Ramos (cell line): ENCODE results near the gene MYMX.

Source experiments
- in situ Hi-C: fragments of 300-500 bp; cut with MboI; formaldehyde crosslinking; loops from one replicate; pipeline ENCODE4 v1.14.3; 2022; ENCODE audit warnings: low sequenced_read_pairs; ENCODE audit not compliant: unreplicated experiment

MYMX gene

DNA sequence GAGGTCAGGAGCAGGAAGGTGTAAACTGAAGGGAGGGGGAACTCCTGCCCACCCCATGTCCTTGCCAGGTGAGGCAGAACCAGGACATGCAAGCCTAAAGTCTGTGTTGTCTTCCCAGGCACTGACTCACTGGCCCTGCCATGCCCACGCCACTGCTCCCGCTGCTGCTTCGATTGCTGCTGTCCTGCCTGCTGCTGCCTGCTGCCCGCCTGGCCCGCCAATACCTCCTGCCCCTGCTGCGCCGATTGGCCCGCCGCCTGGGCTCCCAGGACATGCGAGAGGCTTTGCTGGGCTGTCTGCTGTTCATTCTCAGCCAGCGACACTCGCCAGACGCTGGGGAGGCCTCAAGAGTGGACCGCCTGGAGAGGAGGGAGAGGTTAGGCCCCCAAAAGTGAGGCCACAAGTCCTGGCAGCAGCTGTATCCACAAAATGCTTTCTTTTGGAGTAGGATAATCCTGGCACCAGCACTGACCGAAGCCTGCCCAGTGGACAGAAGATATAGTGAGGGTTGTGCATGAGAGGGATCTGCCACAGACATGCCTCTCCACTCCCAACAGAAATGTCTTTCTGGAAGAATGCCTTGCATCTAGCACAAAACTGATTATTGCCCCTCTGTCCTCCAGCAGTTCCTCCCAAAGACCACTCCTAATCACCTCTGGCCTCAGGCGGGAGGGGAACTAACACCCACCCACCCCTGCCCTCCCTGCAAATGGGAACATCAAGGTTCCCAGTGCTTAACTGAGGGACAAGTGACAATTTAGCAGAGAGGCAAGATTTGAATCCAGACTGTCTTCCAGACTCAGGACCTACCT, 812 bp downstream of the MYMX start:
- in situ Hi-C loops, result no loop called here

DNA sequence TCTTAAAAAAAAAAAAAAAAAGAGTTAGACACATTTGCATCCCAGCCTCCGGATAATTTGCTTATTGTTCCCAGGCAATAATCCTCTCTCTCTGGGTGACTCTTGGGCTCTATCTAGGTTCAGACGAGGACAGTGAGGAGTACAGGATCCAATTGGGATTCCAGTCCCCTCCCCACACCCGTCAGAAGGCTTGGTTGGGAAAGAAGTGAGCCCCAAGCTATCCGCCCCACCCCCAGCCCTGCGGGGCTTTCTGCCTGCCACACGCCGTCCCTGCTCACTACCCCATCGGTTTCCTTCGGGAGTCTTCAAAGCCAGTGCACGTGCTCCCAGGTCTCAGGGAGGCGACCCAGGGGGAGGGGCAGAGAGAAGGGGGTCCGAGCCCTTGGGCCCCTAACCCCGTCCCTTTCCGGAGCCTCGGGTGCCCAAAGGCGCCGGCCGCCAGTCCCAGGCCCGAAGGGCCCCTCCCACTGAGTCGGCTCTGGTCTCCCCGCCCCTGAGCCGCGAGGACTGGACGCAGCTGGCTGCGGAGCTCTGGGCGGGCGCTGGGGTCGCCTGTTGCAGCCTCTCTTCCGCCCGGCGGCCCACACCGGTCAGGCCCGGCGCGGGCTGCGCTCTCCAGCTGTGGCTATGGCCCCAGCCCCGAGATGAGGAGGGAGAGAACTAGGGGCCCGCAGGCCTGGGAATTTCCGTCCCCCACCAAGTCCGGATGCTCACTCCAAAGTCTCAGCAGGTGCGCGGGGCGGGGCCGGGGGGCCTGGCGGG, 2.5 kb downstream of the MYMX start:
- in situ Hi-C loops, result no loop called here

DNA sequence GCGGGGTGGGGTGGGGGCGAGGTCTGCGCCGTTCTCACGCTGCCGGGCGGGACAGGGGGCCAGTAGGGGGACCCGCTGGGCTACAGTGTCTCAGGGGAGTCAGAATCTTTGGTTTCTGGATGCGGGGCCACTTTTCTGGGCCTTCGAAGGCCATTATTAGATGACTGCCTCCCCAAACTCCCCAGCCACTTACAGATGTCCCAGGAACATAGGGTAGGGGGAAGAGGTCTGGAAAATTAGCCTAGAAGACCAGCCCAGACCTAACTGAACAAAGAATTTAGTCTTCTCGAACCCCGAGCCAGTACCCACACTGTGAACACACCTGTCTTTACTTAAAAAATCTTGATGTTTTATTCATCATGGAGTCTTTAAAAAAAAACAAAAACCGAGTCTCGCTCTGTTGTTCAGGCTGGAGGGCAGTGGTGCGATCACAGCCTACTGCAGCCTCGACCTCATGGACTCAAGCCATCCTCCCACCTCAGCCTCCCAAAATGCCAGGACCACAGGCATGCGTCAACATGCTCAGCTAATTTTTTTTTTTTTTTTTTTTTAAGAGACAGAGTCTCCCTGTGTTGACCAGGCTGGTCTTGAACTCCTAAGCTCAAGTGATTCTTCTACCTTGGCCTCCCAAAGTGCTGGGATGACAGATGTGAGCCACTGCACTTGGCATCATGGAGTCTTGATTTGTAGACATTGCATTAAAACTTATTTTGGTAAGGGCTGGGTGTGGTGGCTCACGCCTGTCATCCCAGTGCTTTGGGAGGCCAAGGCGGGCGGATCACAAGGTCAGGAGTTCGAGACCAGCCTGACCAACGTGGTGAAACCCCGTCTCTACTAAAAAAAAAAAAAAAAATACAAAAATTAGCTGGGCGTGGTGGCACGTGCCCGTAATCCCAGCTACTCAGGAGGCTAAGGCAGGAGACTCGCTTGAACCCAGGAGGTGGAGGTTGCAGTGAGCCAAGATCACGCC, 3.4 kb downstream of the MYMX start:
- in situ Hi-C loops, result no loop called here

DNA sequence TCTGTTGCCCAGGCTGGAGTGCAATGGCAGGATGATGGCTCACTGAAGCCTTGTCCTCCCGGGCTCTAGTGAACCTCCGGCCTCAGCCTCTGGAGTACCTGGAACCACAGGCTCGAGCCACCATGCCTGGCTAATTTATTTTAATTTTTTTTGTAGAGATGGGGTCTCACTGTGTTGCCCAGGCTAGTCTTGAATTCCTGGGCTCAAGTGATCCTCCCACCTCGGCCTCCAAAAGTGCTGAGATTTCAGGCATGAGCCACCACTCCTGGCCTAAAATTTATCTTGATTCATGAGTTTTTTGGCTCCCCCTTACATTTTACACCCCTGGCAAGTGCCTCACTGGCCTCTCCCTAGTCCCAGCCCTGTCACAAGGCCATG, 4.2 kb downstream of the MYMX start:
- in situ Hi-C loops, result no loop called here

DNA sequence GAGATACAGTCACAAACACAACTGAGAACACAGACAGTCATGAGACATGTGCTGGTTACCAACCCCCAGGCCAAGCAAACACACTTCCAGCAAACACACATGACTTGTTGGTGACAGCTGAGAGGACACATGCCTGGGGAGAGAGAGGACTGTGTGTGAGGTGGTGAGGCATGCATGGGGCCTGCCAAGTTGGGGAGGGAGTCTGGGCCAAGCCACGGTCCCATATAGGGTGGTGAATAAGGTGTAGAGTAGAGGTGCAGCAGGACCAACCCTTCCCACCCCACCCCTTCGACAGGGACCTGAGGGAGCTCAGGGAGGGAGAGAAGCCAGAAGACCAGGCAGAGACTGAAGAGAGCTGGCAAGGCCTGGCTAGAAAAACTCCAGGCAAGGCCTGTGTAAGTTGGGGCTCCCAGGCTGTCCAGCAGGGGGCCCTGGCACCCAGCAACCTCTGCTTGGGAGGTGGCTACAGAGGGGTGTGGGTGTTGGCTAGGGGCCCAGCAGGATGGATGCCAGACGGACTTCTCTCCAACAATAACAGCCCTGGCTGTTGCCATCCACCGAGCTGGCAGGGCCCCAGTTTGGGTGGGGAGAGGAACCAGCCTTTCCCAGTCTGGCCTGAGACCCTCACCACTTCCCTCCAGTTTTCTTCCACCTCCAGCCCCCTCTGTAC, 4.7 kb downstream of the MYMX start:
- in situ Hi-C loops, result no loop called here

DNA sequence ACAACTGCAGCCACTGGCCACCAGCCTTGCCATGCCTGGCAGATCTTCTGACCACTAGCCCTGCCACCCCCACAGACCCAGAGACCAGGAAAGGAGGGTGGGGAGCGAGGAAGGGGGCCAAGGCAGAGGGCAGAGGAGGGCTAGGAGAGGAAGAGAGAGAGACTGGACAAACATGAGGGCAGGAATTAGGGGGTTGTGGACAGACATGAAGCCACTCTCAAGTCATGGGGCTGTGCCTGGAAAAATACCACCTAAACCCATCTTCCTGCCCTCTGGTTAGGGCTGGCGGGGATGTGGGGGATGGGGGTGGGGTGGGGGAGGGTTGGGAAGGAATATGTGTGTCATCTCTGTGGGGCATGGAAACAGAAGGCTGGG, 5.2 kb downstream of the MYMX start:
- in situ Hi-C loops, result no loop called here

DNA sequence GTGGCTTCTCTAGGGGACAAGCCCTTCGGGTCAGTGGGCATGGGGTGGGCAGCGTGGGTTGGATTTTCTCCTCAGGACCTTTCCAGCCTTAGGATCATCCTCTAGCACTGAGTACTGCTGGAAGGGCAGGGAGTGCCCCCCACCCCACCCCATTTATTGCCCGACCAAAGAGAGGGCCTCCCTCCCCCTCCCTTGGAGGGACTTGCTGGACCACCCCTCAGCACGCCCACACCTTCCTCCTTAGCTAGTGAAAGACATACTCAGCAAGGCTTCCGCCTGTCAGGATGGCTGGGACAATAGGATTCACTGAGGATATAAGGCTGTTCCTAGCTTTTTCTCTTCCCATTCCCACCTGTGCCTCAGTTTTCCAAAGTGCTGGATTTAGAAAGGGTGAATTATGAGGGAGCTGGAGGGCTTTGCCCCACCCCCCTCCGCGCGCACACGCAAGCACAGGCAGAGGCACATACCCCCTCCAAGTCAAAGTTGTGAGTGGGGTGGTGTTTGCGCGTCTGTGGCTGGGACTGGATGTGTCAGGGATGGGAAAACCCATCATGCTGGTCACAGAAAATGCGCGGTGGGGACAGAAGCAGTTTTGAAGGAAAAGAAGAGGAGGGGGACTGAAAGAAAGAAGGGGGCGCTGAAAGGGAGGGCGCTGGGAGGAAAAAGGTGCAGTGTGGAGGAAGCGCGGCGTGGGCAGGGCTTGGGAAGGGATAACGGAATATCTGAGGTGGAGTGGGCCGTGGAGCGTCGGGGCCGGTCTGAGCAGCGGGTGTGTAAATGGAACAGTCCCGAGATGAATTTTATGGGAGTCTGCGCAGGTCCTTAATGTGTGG, 6.0 kb downstream of the MYMX start:
- in situ Hi-C loops, result no loop called here

DNA sequence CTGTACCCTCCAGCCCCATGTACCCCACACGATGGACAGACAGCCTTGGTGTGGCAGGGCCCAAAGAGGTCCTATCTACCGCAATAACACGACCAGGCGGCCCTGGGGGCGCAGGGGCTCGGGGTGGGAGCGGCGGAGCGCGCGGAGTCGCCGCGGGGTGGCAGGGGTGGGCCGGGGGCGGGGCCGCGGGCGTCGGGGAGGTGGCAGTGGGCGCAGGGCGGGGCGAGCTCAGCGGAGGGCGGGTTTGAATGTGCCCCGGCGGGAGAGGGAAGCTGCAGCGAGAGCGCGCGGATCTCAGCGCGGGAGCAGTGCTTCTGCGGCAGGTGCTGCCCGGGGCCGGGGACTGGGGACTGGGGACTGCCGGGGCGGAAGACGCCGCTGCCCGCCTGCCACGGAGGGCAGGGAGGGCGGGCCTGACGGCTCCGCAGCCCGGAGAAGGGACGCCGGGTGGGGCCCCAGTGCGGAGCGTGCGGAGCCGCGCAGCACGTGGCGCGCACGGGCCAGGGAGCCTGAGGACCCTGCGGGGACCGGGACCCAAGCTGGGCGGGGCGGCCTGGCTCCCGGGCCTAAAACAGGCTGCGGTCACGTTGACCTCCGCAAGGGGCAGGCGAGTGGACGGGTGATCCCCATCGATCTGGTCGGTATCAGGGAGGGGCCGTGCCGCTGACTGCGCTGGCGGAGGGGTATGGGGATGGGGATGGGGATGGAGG, 6.7 kb downstream of the MYMX start, which contains the start of gene SLC29A1:
SLC29A1 (plus strand) TSS at position 277 of the 710 bp plus-strand sequence. CDS start 3,719 bp downstream, outside the sequence.
- in situ Hi-C loops, result no loop called here

DNA sequence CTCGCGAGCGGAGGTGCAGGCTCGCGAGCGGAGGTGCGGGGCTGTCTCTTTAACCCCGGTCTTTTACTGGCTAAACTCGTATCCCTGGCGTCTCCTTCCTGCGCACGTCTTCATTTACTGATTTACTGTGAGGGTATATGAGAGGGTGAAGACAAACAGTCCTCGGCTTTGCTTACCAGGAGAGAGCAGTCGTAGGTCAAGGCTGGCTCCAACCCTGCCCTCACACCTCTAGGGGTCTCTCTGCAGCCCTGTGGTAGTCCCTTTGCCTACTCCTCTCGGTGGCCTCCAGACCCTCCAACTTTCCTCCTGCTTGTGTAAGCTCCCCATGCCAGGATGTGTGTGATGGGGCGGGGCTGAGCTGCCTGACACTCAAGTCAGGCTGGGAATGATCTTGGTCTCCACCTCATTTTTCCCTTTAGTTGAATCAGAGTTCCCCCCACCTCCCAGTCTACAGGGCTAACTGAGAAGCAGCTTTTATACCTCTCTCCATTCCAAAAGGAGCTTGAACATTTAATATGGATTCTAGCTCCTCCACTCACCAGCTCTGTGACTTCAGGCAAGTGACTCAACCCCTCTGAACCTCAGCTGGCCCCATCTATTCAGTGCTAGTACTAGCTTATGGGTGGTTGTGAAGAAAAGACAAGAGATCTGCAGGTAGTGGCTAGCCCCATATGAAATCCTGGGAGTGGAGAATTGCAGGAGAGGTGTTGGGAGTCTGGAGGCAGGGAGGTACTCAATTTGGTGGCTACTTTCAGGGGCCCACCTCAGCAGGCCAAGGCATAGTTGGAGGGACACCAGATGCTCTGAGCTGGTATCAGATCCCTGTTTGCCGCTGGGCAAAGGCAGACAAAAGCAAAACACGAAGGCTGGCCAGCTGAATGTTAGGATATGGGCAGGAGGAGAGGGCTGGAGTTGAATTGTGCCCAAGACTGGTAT, 7.6 kb downstream of the MYMX start:
- in situ Hi-C loops, result no loop called here

DNA sequence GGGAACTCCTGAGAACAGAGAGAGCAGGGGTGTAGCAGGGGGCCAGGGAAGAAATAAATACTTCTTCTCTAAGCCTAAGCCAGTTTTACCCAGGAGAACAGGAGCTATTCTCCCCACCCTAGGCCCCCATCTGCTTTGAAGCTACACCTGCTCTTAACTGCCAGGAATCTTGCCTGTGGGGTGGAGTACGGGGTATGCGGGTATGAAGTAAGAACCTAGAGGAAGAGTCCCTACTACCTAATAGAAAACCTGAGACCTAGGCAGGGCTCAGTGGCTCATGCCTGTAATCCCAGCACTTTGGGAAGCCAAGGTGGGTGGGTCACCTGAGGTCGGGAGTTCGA, 8.2 kb downstream of the MYMX start:
- in situ Hi-C loops, result no loop called here

DNA sequence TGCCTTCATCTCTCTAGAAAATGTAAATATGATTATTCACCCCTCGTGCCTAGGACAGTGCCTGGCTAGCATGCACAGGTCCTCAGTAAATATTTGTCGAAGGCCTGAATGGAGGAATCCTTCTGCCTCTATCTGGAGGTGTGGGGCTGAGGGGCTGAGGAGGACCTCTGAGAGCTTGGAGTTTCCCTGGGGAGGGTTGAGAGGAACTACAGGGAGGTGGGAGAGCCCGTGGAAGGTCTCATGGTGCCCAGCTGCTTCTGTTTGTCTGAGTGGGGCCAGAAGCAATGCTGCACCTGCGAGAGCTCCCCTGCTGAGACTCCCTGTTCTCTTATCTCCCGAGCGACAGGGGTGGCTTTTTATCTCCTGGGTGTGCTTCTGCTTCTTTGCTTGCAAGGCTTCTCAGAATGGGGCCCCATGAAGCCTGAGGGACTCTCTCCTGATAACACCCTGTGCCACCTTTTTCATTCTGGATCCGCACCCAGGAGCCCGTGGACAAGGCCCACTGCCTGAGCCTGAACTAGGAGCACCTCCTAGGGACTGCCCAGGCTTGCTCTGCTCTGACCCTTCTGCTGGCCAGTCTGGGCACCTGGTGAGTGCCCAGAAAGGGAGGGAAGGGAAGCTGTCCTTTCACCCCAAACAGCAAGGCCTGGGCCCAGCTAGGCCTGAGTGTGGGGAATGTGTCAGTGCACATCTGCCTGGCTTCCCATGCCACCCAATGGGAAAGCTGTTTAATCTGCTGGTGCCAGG, 9.0 kb downstream of the MYMX start:
- in situ Hi-C loops, result no loop called here

DNA sequence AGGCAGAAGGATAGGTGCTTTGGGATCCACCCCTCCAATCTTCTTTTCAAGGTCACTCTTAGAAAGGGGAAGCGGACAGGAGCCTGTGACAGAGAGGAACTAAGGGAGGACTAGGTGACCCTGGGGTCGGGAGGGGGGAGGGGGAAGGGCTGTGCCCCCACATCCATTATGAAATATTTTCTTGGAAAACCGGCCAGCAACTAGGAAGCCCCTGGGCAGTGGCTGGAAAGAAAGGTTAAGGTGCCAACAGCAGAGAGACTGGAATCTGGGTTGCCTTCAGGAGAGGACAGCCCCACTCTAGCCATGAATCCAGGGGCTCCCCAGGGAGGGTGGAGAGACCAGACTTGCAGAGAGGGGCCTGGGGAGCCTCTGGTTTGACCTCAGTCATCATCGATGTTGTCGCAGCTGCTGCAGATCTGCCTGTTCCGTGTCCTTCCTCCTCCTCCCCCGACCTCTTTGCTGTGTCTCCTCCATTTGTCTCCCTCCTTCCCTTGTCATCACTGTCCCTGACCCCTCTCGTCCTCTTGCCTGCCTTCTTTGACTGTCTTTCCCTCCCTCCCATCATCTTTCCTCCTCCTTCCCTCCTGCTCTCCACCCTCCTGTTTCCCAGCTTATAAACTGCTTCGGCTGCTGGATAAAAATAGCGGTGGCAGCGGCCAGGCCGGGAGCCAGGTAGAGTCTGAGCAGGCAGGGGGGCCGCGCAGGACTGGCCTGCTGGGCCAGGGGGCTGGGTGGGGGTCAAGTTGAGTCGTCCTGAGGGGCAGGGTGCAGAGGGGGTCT, 9.8 kb downstream of the MYMX start:
- in situ Hi-C loops, result no loop called here

DNA sequence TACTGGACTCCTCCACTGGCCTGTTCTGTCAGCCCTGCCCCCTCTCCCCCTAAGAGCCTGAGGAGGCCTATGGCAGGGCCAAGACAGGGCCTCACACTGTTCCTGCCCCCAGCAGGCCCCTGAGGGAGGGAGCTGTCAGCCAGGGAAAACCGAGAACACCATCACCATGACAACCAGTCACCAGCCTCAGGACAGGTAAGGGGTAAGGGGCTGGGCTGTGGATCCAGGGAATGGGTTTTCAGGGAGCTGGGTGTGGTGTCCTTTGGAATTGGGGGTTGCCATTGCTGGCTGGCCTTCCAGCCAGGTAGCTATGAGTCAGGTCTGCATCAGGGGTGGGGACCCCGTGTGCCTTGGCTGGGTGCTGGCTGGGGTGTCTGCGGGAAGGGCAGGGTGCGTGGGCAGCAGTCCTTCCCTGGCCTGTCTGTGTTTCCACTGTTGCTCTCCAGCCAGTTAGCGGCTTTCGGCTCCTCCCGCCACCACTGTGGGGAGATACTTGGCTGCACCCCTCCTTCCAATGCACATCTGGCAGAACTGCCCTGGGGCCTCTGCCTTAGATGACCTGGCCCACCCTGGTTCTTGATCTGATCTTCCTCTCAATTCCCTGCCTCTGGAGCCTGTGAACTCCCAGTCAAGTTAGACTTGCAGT, 10.5 kb downstream of the MYMX start:
- in situ Hi-C loops, result no loop called here

DNA sequence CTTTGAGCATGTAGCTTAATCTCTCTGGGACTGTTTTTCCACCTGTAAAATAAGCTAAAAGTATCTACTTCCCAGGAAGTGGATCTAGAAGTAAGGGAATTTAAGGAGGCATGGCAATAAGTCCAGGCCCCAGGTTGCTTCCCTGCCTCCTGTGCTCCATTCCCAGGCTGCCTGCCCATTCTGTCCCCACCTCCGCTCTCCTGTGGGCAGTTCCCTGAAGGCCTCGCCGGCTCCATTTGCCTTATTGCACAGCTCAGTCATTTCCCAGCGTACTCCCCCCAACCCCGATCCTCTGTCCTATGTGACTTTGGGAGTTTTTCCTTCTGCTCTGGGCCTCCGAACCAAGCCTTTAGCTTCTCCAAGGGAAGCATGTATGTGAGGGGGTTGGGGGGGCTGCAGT, 11.3 kb downstream of the MYMX start:
- in situ Hi-C loops, result no loop called here

DNA sequence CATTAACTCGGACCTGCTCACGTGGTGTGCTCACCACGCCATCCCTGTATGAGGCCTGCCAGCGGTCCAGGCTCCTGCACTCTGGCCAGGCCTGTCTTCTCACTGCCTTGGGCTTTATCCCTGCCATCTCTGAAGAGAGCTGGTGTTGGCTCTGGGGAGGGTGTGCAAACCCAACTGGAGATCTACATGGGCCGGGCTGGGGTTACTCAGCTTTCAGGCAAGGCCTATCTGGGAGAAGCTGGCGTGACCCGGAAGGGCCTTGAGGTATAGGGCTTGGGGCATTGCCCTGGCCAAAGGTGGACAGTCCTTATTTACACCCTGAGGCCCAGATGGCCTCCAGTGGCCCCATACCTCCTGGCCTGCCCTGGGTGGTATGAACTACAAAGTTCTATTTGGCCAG, 11.7 kb downstream of the MYMX start:
- in situ Hi-C loops, result no loop called here

DNA sequence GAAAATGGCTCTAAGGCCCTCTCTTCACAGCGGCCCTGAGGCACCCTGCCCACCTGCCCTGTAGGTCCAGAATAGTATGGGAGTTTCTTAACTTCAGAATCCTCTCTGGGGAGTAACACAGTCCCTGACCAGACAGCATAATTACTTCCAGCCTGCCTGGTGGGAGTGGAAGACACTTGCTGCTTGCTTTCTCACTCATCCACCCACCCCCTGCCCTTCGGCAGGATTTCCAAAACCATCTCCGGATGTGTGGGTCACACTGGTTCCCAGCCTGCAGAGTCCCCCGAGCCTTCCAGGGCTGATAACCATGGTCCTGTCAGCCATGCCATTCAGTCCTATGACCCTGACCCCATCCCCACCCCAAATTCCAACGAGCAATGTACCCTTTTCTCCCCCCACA, 12.1 kb downstream of the MYMX start:
- in situ Hi-C loops, result no loop called here
